Prostate gland (tissue), 2 donors: ENCODE data around the gene SLC28A1. TPM values are rescaled to one million over a fixed set of nuclear protein-coding genes. Genes with fewer than 3 reads are reported as not detected.

Source experiments
- DNase-seq: peaks from one replicate; pipeline ENCODE4 v3.0.0-alpha.2; 2019; ENCODE audit warnings: low spot score
- H3K27ac ChIP-seq, 2 donors: fragments of 200-600 bp; sonication (generic); 2 replicates each; pipeline ENCODE4 v1.5.1; 2017 to 2019
- H3K27me3 ChIP-seq: fragments of 200-600 bp; sonication (generic); replicated peaks from 2 replicates; pipeline ENCODE4 v1.5.1; 2019; ENCODE audit not compliant: insufficient read depth
- H3K36me3 ChIP-seq, 2 donors: fragments of 200-600 bp; sonication (generic); 1 replicate in 1 of 2; 2 replicates in 1 of 2; pipeline versions ENCODE4 v1.5.1 to v1.8.1; 2017 to 2019
- H3K4me1 ChIP-seq: fragments of 200-600 bp; sonication (generic); replicated peaks from 2 replicates; pipeline ENCODE4 v1.5.1; 2019
- H3K4me3 ChIP-seq, 2 donors: fragments of 200-600 bp; sonication (generic); 2 replicates each; pipeline ENCODE4 v1.5.1; 2017 to 2019
- H3K9me3 ChIP-seq: fragments of 200-600 bp; sonication (generic); 2 replicates; pipeline ENCODE4 v1.5.1; 2017
- CTCF ChIP-seq, 4 experiments: fragments of 200-600 bp in 2 of 4; fragments of 450-650 bp in 2 of 4; sonication (generic) in 2 of 4; IDR thresholded peaks; 1 replicate in 3 of 4; 2 replicates in 1 of 4; pipeline ENCODE4 v1.5.1; 2016 to 2019; ENCODE audit warnings: antibody characterized with exemption in 4 of 4, mild to moderate bottlenecking in 2 of 4, moderate library complexity in 2 of 4
- POLR2A ChIP-seq: fragments of 450-650 bp; IDR thresholded peaks from one replicate; pipeline ENCODE4 v1.6.1; 2016; ENCODE audit warnings: antibody characterized with exemption, mild to moderate bottlenecking
- POLR2AphosphoS5 ChIP-seq: sonication (generic); formaldehyde crosslinking; IDR thresholded peaks from one replicate; pipeline ENCODE4 v1.6.1; 2017; ENCODE audit warnings: antibody characterized with exemption
- WGBS: methylation state at CpG from one replicate; pipeline ENCODE4 v1.1.5; 2018; 5-methylcytosine and 5-hydroxymethylcytosine counted together
- intact Hi-C: fragments of 100-400 bp; cut with DNase I; formaldehyde crosslinking; loops from one replicate; pipeline ENCODE4 v1.14.2; 2022
- total RNA-seq, 2 donors: library from RNA; depleted of rRNA; stranded (reverse); fragments of >200 nt; gene quantifications; one replicate each; pipeline ENCODE4 v1.1.0, GENCODE V29; 2016

SLC28A1 gene
- total RNA-seq, 2 donors from 2014 or later = not detected

GRCh38 chr15:84904419-84904818, 20.0 kb downstream of the SLC28A1 start:
- H3K27ac ChIP-seq = no peak overlapping the region
- H3K4me3 ChIP-seq = no peak overlapping the region
- 71% methylated on average over 2 of the region's 2 CpGs for WGBS
- no peak for TF ChIP-seq POLR2AphosphoS5
- no peak for TF ChIP-seq CTCF (IDR thresholded peaks at IDR 0.05)
- no peak for TF ChIP-seq POLR2A
- no peaks in the 10 kb centered on the region for H3K36me3 ChIP-seq
- H3K4me1 ChIP-seq = no peaks in the 10 kb centered on the region
- intact Hi-C loops = no loop called here
- DNase-seq = no peak
- H3K27me3 ChIP-seq = no peaks in the 10 kb centered on the region
- no peaks in the 10 kb centered on the region for H3K9me3 ChIP-seq

GRCh38 chr15:84905016-84905916, 20.8 kb downstream of the SLC28A1 start:
- Histone ChIP-seq H3K27me3 (no peaks in the 10 kb centered on the region), H3K4me3 (no peak overlapping the region)
- 84% methylated on average over 14 of the region's 15 CpGs for WGBS

GRCh38 chr15:84907731-84908130, 23.3 kb downstream of the SLC28A1 start:
- Histone ChIP-seq H3K9me3 (no peaks in the 10 kb centered on the region), H3K27me3 (no peaks in the 10 kb centered on the region), H3K27ac (no peak overlapping the region), H3K4me3 (no peak overlapping the region), H3K4me1 (no peaks in the 10 kb centered on the region), H3K36me3 (no peaks in the 10 kb centered on the region)
- intact Hi-C loops = no loop called here
- DNase-seq = no peak
- WGBS = 95% methylated on average over 4 of the region's 4 CpGs
- TF ChIP-seq POLR2AphosphoS5 (no peak), POLR2A (no peak), CTCF (IDR thresholded peaks at IDR 0.05) (no peak)

More at GRCh38 chr15:84905016-84905916, 20.8 kb downstream of the SLC28A1 start:
- no peaks in the 10 kb centered on the region for H3K4me1 ChIP-seq
- no peak for TF ChIP-seq POLR2A
- TF ChIP-seq CTCF (IDR thresholded peaks at IDR 0.05) = no peak
- no peak for TF ChIP-seq POLR2AphosphoS5
- H3K36me3 ChIP-seq = no peaks in the 10 kb centered on the region
- intact Hi-C loops = no loop called here
- H3K9me3 ChIP-seq = no peaks in the 10 kb centered on the region
- DNase-seq = no peak
- no peak overlapping the region for H3K27ac ChIP-seq

- WGBS = 52% methylated on average over 13 of the region's 13 CpGs
- Histone ChIP-seq H3K4me3 (no peak overlapping the region), H3K36me3 (no peaks in the 10 kb centered on the region), H3K4me1 (no peaks in the 10 kb centered on the region), H3K27me3 (no peaks in the 10 kb centered on the region), H3K27ac (no peak overlapping the region), H3K9me3 (no peaks in the 10 kb centered on the region)
- intact Hi-C loops = no loop called here
- TF ChIP-seq POLR2AphosphoS5 (no peak), POLR2A (no peak), CTCF (IDR thresholded peaks at IDR 0.05) (no peak)
- no peak for DNase-seq
Observed at GRCh38 chr15:84908564-84908963, 24.1 kb downstream of the SLC28A1 start.

GRCh38 chr15:84909029-84909428, 24.6 kb downstream of the SLC28A1 start:
- intact Hi-C loops = no loop called here
- Histone ChIP-seq H3K27ac (no peak overlapping the region), H3K36me3 (no peaks in the 10 kb centered on the region), H3K4me3 (no peak overlapping the region), H3K27me3 (no peaks in the 10 kb centered on the region), H3K4me1 (no peaks in the 10 kb centered on the region), H3K9me3 (no peaks in the 10 kb centered on the region)
- WGBS = 87% methylated on average over 3 of the region's 3 CpGs
- no peak for TF ChIP-seq POLR2AphosphoS5
- no peak for TF ChIP-seq CTCF (IDR thresholded peaks at IDR 0.05)
- no peak for TF ChIP-seq POLR2A
- no peak for DNase-seq
